RWPE1 (cell line): Measurements from ENCODE around the gene HIVEP3.

ENCODE experiments used
- CTCF ChIA-PET: fragments of 350-600 bp; sonication (Branson Sonifier 250); formaldehyde crosslinking; extraction: SDS; loops from one replicate; lab custom pipeline; 2021; lab: Yijun Ruan, JAX
- POLR2A ChIA-PET: fragments of 400-600 bp; formaldehyde crosslinking; extraction: SDS; loops from one replicate; lab custom pipeline; 2020; ENCODE audit warnings: antibody characterized with exemption; ENCODE audit not compliant: low non-redundant PET; lab: Yijun Ruan, JAX
- DNase-seq: peaks from one replicate; pipeline ENCODE4 v3.0.0; 2012; ENCODE audit warnings: low spot score
- H3K27ac ChIP-seq: fragments of 450-650 bp; 2 replicates; pipeline ENCODE4 v1.5.1; 2017
- CTCF ChIP-seq: fragments of 450-650 bp; conservative IDR thresholded peaks from 2 replicates; pipeline ENCODE4 v1.5.1; 2017; ENCODE audit warnings: low read depth, mild to moderate bottlenecking

The HIVEP3 gene

GRCh38 chr1:41484402-41485241 is 434.1 kb downstream of the HIVEP3 start, which contains the start of gene EDN2:
Gene EDN2, minus strand, starts transcription at chr1:41484683. Its CDS starts 82 bp downstream, at chr1:41484601.
- ChIA-PET CTCF (interaction anchor here (0.9 to 1.0 kb wide), 2 partner anchors 10 kb away, joined by 6 to 7 read pairs; no protein-coding TSS in a partner anchor), POLR2A (no interaction called here)
- no peak; the same call in 1 of the 2 replicates for TF ChIP-seq CTCF
- DNase-seq: peak; percentile 75
- peak within 1 kb of the TSS; percentile 99 for H3K27ac ChIP-seq

GRCh38 chr1:41483960-41484401 is 434.7 kb downstream of the HIVEP3 start:
- CTCF ChIA-PET: interaction anchor here (0.9 to 1.1 kb wide), 3 partner anchors 9 to 11 kb away, joined by 4 to 7 read pairs (median 6); no protein-coding TSS in a partner anchor
- POLR2A ChIA-PET: no interaction called here
- DNase-seq: no peak
- no peak for TF ChIP-seq CTCF
- H3K27ac ChIP-seq: peak overlapping the region; percentile 99

DNA sequence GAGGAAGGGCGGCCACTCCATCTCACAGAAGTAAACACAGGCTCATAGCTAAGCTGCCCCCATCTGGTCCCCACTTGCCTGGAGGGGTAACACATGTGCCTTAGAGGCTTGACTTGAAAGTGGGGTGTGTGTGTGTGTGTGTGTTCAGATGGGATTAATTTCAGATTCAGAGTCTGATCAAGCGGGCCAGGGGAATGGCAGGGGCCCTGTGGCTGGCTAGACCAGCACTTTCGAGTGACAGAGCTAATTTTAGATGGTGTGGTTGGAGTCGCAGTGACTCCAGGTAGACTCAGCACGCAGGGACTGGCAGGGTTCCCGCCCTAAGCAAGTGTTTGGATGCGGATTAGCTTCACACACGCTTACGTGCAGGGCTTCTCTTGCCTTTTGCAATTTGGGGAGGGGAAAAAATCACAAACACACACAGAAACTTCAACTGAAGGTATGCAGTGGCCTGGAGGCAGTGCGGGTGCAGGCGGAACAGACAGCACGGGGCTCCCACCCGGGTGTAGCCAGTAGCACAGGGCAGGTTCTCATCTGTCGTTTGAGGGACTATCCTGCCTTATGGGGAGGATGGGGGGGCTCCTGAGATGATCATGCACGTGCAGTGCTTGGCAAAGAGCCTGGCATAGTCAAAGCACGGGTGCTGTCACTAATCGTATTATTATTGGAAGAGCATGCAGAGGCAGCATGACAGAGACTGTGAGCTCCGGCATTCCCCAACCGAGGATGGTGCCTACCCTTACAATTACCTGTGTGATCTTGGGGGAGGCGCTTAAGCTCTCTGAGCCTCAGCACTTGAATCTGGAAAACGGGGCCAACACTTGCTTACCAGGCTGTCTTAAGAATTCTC is 435.5 kb downstream of the HIVEP3 start:
- ChIA-PET POLR2A (interaction anchor here (0.6 kb wide), 1 partner anchor 22 kb away, joined by 3 read pairs; no protein-coding TSS in a partner anchor), CTCF (interaction anchor here (0.6 to 1.3 kb wide), 3 partner anchors 10 to 48 kb away, joined by 3 to 4 read pairs (median 3); no protein-coding TSS in a partner anchor)
- TF ChIP-seq CTCF: no peak
- H3K27ac ChIP-seq: peak overlapping the region; percentile 99
- no peak for DNase-seq

GRCh38 chr1:41482001-41482765 is 436.5 kb downstream of the HIVEP3 start:
- TF ChIP-seq CTCF: no peak
- DNase-seq: peak; percentile 57
- POLR2A ChIA-PET: no interaction called here
- peak overlapping the region; percentile 99 for H3K27ac ChIP-seq
- CTCF ChIA-PET: interaction anchor here (0.6 to 1.3 kb wide), 5 partner anchors 14 to 49 kb away, joined by 3 to 4 read pairs (median 3); no protein-coding TSS in a partner anchor

- ChIA-PET POLR2A (no interaction called here), CTCF (interaction anchor here (0.5 to 1.0 kb wide), 3 partner anchors 13 to 211 kb away, joined by 3 read pairs; no protein-coding TSS in a partner anchor)
- no peak for DNase-seq
- H3K27ac ChIP-seq: peak overlapping the region; percentile 99
- TF ChIP-seq CTCF: no peak
Observed at GRCh38 chr1:41481109-41481775, 437.5 kb downstream of the HIVEP3 start.
